KOPT-K1 (cell line): ENCODE data around the gene CTNNB1.

Experiments
- H3K27ac ChIP-seq: fragments of 200-600 bp; sonication (generic); 2 replicates; pipeline ENCODE4 v1.5.1; 2016; ENCODE audit warnings: antibody characterized with exemption, mild to moderate bottlenecking, low read depth, low read length; ENCODE audit not compliant: poor library complexity, severe bottlenecking
- H3K36me3 ChIP-seq: fragments of 200-600 bp; sonication (generic); 2 replicates; pipeline ENCODE4 v1.5.1; 2017; ENCODE audit warnings: antibody characterized with exemption, mild to moderate bottlenecking, low read length, moderate library complexity; ENCODE audit not compliant: insufficient read depth
- H3K9me3 ChIP-seq: fragments of 200-600 bp; sonication (generic); 2 replicates; pipeline ENCODE4 v1.5.1; 2017; ENCODE audit warnings: antibody characterized with exemption, low read length, mild to moderate bottlenecking; ENCODE audit not compliant: insufficient read depth, poor library complexity, severe bottlenecking

CTNNB1 gene

DNA sequence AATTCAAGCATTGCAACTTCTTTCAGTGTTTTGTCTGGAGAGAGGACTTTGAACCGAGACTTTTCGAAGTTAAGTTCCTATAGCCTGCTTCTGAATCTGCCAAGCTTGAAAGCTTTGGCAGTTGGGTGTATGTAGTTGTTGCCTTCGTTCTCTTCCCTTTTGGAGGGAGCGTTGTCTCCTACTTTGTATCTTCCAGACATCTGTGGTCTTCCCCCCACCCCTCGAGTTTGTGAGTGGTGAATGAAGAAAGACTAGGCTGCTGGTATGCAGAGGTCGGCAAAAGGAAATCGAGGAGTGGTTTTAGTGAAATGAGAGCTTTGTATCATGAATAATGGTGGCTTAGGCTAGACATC, 1.3 kb downstream of the CTNNB1 start:
- Histone ChIP-seq H3K36me3 (no peaks in the 10 kb centered on the region), H3K9me3 (no peaks in the 10 kb centered on the region), H3K27ac (peak overlapping the region; percentile 94)

DNA sequence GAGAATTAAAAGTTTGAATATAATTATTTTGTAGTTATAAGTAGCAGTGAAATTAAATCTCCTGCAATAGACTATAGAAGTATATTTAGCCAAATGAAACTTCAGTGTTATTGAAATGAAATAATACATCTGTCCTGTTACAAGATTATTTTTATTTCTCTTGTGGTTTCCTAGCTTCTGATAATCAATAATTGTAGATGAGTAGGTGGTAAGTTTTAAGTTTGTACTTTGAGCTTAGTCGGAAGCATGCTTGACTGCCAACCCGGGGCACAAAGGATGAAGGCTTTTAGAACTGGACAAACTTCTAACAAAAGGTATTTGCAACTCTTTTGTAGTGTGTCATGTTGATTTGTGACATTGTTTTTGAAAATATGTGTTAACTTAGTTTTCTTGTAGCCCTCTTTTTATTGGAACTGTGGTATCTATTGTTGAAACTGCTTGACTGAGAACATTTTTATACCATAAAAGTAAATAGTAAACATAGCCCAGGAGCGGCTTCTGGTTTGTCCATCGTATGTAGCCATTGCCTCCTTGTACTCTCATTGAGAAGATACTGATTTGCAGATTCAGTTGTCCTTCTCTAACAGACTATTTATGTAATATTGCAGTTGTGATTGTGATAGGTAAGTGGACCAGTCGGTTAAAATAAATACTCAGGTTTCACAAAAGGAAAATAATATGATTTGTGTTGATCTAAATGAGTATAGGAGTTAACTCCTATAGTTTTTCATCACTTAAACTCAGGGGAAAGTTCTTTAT, 2.9 kb downstream of the CTNNB1 start:
- Histone ChIP-seq H3K36me3 (no peaks in the 10 kb centered on the region), H3K27ac (no peak overlapping the region)

DNA sequence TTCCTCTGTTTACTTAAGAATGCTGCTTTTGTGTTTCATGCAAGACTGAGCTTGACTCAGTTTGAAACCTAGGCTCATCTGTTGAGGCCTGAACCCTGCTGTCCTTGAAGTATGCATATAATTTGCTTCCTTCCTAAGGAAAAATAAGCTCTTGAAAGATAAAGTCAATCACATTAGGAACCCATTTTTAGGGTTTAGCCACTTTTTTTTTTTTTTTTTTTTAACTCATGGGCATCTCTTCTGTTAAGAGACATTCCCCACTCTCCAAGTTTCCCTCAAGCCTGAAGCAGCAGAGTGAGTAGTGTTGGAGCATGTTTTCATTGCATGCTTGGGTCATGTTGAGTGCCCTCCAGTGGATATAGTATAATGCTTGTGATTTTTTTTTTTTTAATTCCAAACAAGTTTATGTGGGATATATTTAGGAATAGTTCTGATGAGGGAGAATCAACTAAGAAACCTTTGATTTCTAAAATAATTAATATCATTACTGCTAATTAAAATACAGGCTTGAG, 3.6 kb downstream of the CTNNB1 start:
- no peaks in the 10 kb centered on the region for H3K9me3 ChIP-seq
- H3K36me3 ChIP-seq = no peaks in the 10 kb centered on the region
- H3K27ac ChIP-seq = no peak overlapping the region

More for the DNA sequence above, 2.9 kb downstream of the CTNNB1 start:
- H3K9me3 ChIP-seq = no peaks in the 10 kb centered on the region

DNA sequence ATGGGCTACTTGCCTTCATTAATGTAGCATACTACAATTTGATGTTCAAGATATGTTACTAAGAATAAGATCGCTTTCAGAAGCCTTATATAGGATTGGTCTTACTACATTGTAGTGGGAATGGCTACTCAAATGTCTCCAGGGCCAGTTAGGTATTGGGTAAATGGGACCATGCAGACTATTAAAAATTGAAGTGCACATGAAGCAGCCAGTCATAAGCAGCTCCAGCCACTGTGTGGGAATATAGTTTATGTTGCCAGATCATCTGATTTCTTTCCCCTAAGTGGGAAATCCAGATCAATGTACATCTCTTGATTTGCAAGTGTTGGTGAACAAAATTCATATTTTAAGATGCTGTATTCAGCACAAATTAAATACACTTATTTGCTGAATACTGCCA, 5.1 kb downstream of the CTNNB1 start:
- Histone ChIP-seq H3K9me3 (peaks cover 4% of the 10 kb centered on the region), H3K36me3 (0 out of 2 replicates have a peak, but pooled peaks cover 7% of the 10 kb centered on the region), H3K27ac (no peak overlapping the region)

DNA sequence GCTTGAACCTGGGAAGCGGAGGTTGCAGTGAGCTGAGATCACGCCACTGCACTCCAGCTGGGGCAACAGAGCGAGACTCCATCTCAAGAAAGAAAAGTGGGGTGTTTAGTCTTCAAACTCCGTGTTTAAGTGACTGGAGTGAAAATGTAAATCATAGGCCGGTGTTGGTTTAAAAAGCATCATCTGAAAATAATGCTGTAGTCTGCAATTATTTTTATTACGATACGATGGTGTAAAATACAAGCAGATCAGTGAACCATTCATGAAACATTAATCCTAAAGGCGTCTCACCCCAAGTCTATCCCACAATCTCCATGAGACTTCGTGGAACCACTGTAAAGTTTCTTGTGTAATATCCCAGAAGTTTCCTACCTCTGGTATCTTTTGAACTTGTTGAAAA, 6.3 kb downstream of the CTNNB1 start:
- Histone ChIP-seq H3K27ac (no peak overlapping the region), H3K9me3 (peaks cover 8% of the 10 kb centered on the region), H3K36me3 (0 out of 2 replicates have a peak, but pooled peaks cover 9% of the 10 kb centered on the region)

DNA sequence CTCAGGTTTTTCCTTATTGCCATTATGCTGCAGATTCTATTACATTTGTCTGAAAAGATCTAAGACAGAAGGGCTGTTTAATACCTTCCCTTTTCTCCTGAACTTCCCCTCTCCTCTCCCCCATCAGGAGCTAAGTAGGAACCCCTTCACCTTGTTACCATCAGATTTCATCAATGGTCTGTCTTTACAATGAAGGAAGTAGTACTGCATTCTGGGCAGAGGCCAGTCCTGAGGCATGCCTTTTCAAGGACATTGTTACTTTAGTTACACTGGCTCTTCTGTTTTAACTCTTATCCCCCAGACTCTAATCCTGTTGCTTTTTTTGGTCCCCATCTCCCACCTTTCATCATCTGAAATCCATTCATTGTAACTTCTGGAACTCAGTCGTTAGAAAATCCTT, 8.1 kb downstream of the CTNNB1 start:
- Histone ChIP-seq H3K36me3 (0 out of 2 replicates have a peak, but pooled peaks cover 9% of the 10 kb centered on the region), H3K9me3 (peaks cover 8% of the 10 kb centered on the region), H3K27ac (no peak overlapping the region)

DNA sequence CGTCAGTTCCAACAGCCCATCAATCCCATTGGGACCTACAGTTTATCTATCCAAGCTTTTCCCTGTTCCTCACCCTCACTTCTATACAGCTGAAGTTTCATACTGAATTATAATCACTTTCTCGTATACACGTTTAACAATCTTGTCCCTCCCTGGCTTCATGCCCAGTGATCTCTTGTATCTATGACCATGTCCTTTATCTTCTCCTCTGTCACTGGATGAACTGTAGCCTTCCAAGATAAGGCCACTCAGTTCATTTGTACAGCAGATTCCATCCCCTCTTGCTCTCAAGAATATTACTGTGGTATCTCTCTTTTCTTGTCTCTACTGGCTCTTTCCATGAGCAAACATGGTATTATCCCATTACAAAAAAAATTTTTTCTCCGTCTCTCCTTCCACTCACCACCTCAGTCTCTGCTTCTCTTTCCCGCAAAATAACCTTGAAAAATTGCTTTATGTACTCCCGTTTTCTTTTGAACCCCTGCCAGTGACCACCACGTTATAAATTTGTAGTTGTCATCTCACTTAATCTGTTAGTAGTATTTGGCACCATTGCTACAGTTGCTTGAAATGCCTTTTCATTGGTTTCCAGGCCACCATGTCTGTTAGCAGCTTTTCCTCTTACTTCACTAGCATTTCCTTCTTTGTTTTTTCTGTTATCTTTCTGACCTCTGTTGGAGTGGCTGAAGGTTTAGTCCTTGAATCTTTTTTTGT, 9.4 kb downstream of the CTNNB1 start:
- Histone ChIP-seq H3K27ac (no peak overlapping the region), H3K36me3 (0 out of 2 replicates have a peak, but pooled peaks cover 9% of the 10 kb centered on the region), H3K9me3 (peaks cover 8% of the 10 kb centered on the region)

DNA sequence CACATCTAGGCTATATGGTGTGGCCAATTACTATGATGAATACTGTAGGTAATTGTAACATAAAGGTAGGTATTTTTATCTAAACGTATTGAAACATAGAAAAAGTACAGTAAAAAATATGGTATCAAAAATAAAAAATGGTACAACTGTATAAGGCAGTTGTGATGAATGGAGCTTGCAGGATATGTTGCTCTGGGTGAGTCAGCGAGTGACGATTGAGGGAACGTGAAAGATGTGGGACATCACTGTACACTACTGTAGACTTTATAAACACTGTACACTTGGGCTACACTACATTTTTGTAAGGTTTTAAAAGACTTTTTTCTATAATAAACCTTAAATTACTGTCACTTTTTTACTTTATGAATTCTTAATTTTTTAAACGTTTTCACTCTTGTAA, 10.3 kb downstream of the CTNNB1 start:
- H3K36me3 ChIP-seq = 0 out of 2 replicates have a peak, but pooled peaks cover 9% of the 10 kb centered on the region
- H3K9me3 ChIP-seq = peaks cover 8% of the 10 kb centered on the region

DNA sequence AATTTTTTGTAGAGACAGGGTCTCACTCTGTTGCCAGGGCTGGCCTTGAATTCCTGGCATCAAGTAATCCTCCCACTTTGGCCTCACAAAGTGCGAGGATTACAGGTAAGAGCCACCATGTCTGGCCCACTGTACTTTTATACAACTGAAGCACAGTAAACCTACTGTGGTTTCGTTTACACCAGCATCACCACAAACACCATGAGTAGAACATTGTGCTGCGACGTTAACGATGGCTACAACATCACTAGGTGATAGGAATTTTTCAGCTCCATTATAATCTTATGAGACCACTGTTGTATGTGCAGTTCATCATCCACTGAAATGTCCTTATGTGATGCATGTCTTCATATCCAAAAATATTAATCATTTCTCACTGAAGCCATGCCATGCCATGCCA, 11.7 kb downstream of the CTNNB1 start:
- Histone ChIP-seq H3K36me3 (0 out of 2 replicates have a peak, but pooled peaks cover 9% of the 10 kb centered on the region), H3K27ac (no peak overlapping the region), H3K9me3 (peaks cover 8% of the 10 kb centered on the region)

More for the DNA sequence above, 10.3 kb downstream of the CTNNB1 start:
- H3K27ac ChIP-seq = no peak overlapping the region

DNA sequence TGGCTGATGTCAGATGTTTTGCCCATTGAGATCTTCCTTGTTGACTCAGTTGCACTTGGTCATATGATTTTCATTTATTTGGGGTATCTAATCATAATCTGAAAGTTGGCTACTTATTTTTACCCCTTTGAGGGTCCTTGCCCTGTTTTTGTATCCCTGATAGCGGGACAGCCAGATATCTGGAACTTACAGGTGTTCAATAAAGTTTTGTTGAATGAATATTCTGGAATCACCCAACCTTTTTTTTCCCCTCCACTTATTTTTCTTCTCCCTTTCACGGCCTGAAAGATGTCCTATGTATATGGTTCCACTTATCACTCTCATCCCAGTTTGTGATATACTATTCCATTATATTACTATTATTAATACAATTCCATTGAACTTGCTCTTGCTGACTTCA, 12.8 kb downstream of the CTNNB1 start:
- H3K27ac ChIP-seq = no peak overlapping the region
- 0 out of 2 replicates have a peak, but pooled peaks cover 9% of the 10 kb centered on the region for H3K36me3 ChIP-seq
- H3K9me3 ChIP-seq = peaks cover 8% of the 10 kb centered on the region

DNA sequence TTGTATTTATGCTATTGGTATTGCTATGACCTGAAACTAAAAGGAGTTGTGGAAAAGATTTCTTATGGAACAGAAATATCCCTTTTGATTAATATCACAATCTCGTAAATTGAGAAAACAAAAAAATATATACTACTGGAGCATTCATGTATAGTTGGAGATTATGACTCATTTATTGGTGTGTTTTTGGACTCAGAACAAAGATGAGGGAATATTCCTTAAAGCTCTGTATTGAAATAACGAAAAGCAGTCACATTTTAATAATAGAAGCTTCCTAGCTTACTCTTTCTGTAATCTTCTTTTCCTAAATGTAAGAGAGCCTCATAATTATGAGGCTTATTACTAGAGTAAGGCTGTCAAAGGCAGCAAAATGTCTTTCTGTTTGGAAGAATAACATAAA, 14.3 kb downstream of the CTNNB1 start:
- 0 out of 2 replicates have a peak, but pooled peaks cover 9% of the 10 kb centered on the region for H3K36me3 ChIP-seq
- H3K9me3 ChIP-seq = peaks cover 8% of the 10 kb centered on the region
- H3K27ac ChIP-seq = no peak overlapping the region

DNA sequence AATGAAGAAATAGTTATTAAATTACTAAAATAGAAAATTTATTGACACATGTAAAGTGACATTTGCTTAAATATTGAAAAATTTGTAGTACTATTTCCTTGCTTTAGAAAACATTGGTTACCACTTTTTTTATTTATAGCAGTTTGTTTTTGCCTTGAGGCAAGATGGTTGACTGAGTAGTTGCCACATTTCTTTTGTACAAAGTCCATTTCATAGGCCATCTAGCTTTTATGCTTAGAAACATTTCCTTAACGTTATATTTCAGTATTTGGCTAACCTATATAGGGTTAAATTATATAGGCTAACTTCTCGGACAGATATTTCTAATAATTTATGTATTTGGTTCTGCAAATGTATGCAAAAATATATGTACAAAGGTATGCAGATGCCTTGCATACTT, 17.1 kb downstream of the CTNNB1 start:
- Histone ChIP-seq H3K36me3 (no peaks in the 10 kb centered on the region), H3K27ac (no peak overlapping the region), H3K9me3 (no peaks in the 10 kb centered on the region)

DNA sequence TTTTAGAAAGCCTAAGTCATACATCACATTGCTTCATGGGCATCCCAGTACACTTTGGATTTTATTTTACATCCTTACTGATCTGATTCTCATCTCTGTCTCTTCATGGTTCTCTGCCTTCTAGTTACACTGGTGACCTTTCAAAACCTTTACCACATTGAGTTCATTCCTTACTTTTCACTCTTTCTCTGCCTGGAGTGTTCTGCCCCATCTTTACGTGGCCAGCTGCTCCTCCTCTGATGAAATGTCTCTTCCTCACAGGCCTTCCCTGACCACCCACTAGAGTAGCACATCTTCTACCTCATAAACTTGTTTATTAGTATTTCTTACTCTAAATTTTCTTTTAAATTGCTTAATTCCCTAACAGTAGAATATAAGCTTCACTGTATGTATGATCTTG, 17.7 kb downstream of the CTNNB1 start:
- Histone ChIP-seq H3K9me3 (no peaks in the 10 kb centered on the region), H3K27ac (no peak overlapping the region), H3K36me3 (no peaks in the 10 kb centered on the region)

DNA sequence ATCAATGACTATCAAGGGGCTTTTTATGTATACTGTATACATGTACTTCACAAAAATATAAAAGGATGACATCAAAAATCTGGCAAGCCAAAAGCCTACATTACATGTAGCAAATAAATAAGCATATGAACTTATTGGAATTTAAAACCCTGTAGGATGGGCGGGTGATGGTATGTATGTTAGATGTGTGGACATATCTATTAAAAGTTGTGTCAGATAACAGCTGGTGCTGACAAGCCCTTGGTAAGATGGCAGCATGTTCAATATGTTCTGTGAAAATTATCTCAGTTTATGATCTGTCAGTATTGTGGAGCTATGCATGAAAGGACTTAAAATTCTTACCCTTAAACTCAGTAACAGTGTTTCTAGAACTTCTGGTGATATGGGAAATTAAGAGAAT, 20.1 kb downstream of the CTNNB1 start:
- peaks cover 8% of the 10 kb centered on the region for H3K36me3 ChIP-seq
- H3K9me3 ChIP-seq = no peaks in the 10 kb centered on the region
- no peak overlapping the region for H3K27ac ChIP-seq

DNA sequence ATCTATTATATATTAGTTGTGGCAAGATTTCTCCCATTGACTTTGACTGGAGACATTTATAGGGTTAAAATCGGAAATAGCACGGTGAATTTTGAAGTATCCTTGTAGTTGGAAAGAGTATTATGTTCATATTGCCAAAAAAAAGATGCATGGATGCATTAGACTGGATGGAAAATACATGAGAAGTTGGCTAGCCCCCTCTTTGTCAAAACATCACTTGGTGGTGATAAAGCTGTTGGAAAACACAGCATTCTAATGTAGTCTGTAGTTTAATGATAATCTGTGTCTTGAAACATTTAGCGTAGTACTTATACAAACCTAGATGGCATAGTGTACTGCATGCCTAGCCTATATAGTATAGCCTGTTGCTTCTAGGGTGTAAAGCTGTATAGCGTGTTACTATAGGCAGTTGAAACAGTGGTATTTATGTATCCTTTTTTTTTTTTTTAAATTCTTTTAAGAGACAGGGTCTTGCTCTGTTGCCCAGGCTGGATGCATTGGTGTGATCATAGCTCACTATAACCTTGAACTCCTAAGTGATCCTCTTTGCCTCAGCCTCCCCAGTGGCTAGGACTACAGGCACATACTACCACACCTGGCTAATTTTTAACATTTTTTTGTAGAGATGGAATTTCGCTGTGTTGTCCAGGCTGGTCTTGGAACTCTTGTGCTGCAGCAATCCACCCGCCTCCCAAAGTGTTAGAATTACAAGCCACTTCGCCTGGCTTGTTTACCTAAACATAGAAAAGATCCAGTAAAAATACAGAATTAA, 21.8 kb downstream of the CTNNB1 start:
- Histone ChIP-seq H3K9me3 (no peaks in the 10 kb centered on the region), H3K27ac (no peak overlapping the region), H3K36me3 (peaks cover 25% of the 10 kb centered on the region)
